ENCODE results near the gene FAM217A. TPM values are rescaled to one million over a fixed set of nuclear protein-coding genes. Genes with fewer than 3 reads are reported as not detected.
"Not testable (repeated sequence)": the region's sequence is repeated elsewhere in the genome, so short reads cannot be mapped to it uniquely, and the experiment has no call there.

The FAM217A gene
- total RNA-seq, 1 donor from 2014 or later, result not detected

GRCh38 chr6:4115741-4116140 lies 36.8 kb upstream of the FAM217A start:
- Histone ChIP-seq H3K4me1 (no peaks in the 10 kb centered on the region), H3K27me3 (no peaks in the 10 kb centered on the region), H3K36me3 (peaks cover 60% of the 10 kb centered on the region), H3K9me3 (peaks cover 4% of the 10 kb centered on the region), H3K27ac (no peak overlapping the region), H3K4me3 (no peak overlapping the region)
- no peak for DNase-seq
- TF ChIP-seq, protein P1, sequence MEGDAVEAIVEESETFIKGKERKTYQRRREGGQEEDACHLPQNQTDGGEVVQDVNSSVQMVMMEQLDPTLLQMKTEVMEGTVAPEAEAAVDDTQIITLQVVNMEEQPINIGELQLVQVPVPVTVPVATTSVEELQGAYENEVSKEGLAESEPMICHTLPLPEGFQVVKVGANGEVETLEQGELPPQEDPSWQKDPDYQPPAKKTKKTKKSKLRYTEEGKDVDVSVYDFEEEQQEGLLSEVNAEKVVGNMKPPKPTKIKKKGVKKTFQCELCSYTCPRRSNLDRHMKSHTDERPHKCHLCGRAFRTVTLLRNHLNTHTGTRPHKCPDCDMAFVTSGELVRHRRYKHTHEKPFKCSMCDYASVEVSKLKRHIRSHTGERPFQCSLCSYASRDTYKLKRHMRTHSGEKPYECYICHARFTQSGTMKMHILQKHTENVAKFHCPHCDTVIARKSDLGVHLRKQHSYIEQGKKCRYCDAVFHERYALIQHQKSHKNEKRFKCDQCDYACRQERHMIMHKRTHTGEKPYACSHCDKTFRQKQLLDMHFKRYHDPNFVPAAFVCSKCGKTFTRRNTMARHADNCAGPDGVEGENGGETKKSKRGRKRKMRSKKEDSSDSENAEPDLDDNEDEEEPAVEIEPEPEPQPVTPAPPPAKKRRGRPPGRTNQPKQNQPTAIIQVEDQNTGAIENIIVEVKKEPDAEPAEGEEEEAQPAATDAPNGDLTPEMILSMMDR (IDR thresholded peaks at IDR 0.05), result no peak
- intact Hi-C loops (cut with DNase I), result no loop called here
- ATAC-seq, result no peak

DNA sequence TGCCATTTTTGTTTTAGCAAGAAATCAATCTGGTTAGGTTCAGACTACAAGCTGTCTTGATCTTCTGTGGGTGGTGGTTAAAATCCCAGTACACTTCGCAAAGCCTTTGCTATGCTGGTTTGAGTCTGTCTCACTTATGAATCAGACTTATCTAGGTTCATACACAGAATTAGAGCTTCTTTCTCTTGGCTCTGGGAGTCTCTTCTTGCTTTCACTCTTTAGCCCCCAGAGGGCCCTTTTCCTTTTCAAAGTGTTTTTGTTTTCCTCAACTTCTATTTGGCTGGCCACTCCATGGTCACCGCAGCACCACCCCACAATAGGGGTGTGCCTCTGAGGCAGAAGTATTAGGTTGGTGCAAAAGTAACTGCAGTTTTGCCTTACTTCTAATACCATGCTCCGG lies 35.2 kb upstream of the FAM217A start:
- peaks cover 44% of the 10 kb centered on the region for H3K36me3 ChIP-seq
- H3K27ac ChIP-seq, result no peak overlapping the region
- H3K27me3 ChIP-seq, result no peaks in the 10 kb centered on the region
- no peak overlapping the region for H3K4me3 ChIP-seq
- peaks cover 10% of the 10 kb centered on the region for H3K4me1 ChIP-seq
- TF ChIP-seq, protein P1 (IDR thresholded peaks at IDR 0.05), result no peak
- ATAC-seq (no peak), DNase-seq (no peak)
- intact Hi-C loops (cut with DNase I), result no loop called here
- peaks cover 4% of the 10 kb centered on the region for H3K9me3 ChIP-seq

DNA sequence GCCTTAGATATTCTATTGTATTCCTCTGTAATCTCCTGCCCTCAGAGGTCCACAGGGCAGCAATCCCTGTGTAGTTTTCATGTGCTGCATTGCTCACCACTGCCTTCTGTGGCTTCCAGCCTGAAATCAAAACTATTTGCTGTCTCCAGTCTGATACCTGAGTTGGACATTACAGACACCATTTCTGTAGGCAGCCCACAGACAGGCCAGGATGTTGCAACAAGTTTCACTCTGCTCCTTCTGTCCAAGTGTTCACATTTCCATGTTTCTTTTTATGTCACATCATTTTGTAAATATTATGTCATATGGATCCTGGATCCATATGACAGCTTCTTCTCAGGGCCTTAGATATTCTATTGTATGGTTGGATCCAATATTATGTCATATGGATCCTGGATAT lies 34.7 kb upstream of the FAM217A start:
- ATAC-seq (no peak), DNase-seq (no peak)
- TF ChIP-seq, protein P1 (IDR thresholded peaks at IDR 0.05), result no peak
- H3K27ac ChIP-seq, result no peak overlapping the region
- peaks cover 39% of the 10 kb centered on the region for H3K36me3 ChIP-seq
- H3K27me3 ChIP-seq, result no peaks in the 10 kb centered on the region
- H3K9me3 ChIP-seq, result peaks cover 4% of the 10 kb centered on the region
- no peak overlapping the region for H3K4me3 ChIP-seq
- intact Hi-C loops (cut with DNase I), result no loop called here
- peaks cover 10% of the 10 kb centered on the region for H3K4me1 ChIP-seq

GRCh38 chr6:4112366-4112765 lies 33.4 kb upstream of the FAM217A start:
- H3K4me3 ChIP-seq, result no peak overlapping the region
- H3K27ac ChIP-seq, result no peak overlapping the region
- peaks cover 26% of the 10 kb centered on the region for H3K36me3 ChIP-seq
- H3K27me3 ChIP-seq, result no peaks in the 10 kb centered on the region
- intact Hi-C loops (cut with DNase I), result no loop called here
- ATAC-seq (no peak), DNase-seq (no peak)
- peaks cover 4% of the 10 kb centered on the region for H3K9me3 ChIP-seq
- H3K4me1 ChIP-seq, result peaks cover 10% of the 10 kb centered on the region
- TF ChIP-seq, protein P1 (IDR thresholded peaks at IDR 0.05), result no peak

- peak; percentile 43 for ATAC-seq
- H3K27ac ChIP-seq, result peak overlapping the region; percentile 33
- intact Hi-C loops (cut with DNase I); H3K9me3 ChIP-seq; DNase-seq; H3K4me3 ChIP-seq; H3K27me3 ChIP-seq; H3K36me3 ChIP-seq: not testable (repeated sequence)
- H3K4me1 ChIP-seq, result peaks cover 10% of the 10 kb centered on the region
These were observed 30.5 kb upstream of the FAM217A start for GRCh38 chr6:4109363-4109815.

- Histone ChIP-seq H3K9me3 (peaks cover 4% of the 10 kb centered on the region), H3K27me3 (no peaks in the 10 kb centered on the region), H3K4me1 (peaks cover 10% of the 10 kb centered on the region), H3K36me3 (no peaks in the 10 kb centered on the region), H3K4me3 (no peak overlapping the region), H3K27ac (no peak overlapping the region)
- DNase-seq, result no peak
- intact Hi-C loops (cut with DNase I), result no loop called here
- TF ChIP-seq, protein P1 (IDR thresholded peaks at IDR 0.05), result no peak
- no peak for ATAC-seq
These were observed 29.7 kb upstream of the FAM217A start for GRCh38 chr6:4108561-4109093.

Measured in upper lobe of right lung (tissue), 1 donor.